HepG2 (cell line): ENCODE data around the gene AGGF1. TPM values are rescaled to one million over a fixed set of nuclear protein-coding genes. Genes with fewer than 3 reads are reported as not detected.
A peak's percentile ranks its signal among the peaks of the same experiment; 100 is the strongest.

Source experiments
- ARNT ChIP-seq: fragments of 450-650 bp; IDR thresholded peaks from 2 replicates; pipeline ENCODE4 v1.6.1; 2017
- HDAC1 ChIP-seq: sonication (generic); formaldehyde crosslinking; IDR thresholded peaks from 2 replicates; pipeline ENCODE4 v1.5.1; 2020; ENCODE audit warnings: mild to moderate bottlenecking, missing genetic modification reagents
- JUNB ChIP-seq: sonication (generic); formaldehyde crosslinking; IDR thresholded peaks from 2 replicates; pipeline ENCODE4 v1.8.0; 2022; ENCODE audit warnings: missing genetic modification reagents, mild to moderate bottlenecking, borderline replicate concordance
- KMT2B ChIP-seq: IDR thresholded peaks from 2 replicates; pipeline ENCODE4 v1.6.1; 2016; ENCODE audit warnings: missing genetic modification reagents, missing compliant biosample characterization
- POLR2A ChIP-seq, 2 experiments: IDR thresholded peaks; 2 replicates each; pipeline ENCODE4 v1.6.1; 2011; ENCODE audit warnings: low read depth in 2 of 2, low read length in 2 of 2, mild to moderate bottlenecking in 1 of 2, moderate library complexity in 1 of 2; ENCODE audit not compliant: insufficient read depth in 1 of 2
- POLR2AphosphoS5 ChIP-seq: IDR thresholded peaks from 2 replicates; pipeline ENCODE4 v1.6.1; 2012; ENCODE audit warnings: low read depth, low read length
- SETDB1 ChIP-seq: sonication (generic); formaldehyde crosslinking; IDR thresholded peaks from 2 replicates; pipeline ENCODE4 v1.5.1; 2020; ENCODE audit warnings: missing genetic modification reagents, mild to moderate bottlenecking, borderline replicate concordance
- ZFP37 ChIP-seq: sonication (generic); formaldehyde crosslinking; IDR thresholded peaks from 2 replicates; pipeline ENCODE4 v1.4.0; 2020; ENCODE audit warnings: missing genetic modification reagents, borderline replicate concordance
- ZNF234 ChIP-seq: sonication (generic); formaldehyde crosslinking; conservative IDR thresholded peaks from 2 replicates; pipeline ENCODE4 v1.5.1; 2020; ENCODE audit warnings: mild to moderate bottlenecking, missing genetic modification reagents
- ZNF292 ChIP-seq: sonication (generic); formaldehyde crosslinking; IDR thresholded peaks from 2 replicates; pipeline ENCODE4 v1.8.1; 2022; ENCODE audit warnings: mild to moderate bottlenecking, low read depth, missing genetic modification reagents, borderline replicate concordance
- ZNF335 ChIP-seq: sonication (generic); formaldehyde crosslinking; IDR thresholded peaks from 2 replicates; pipeline ENCODE4 v1.4.0; 2020; ENCODE audit warnings: missing genetic modification reagents
- ZNF383 ChIP-seq: sonication (generic); formaldehyde crosslinking; IDR thresholded peaks from 2 replicates; pipeline ENCODE4 v1.4.0; 2020; ENCODE audit warnings: missing genetic modification reagents, mild to moderate bottlenecking, borderline replicate concordance
- polyA plus RNA-seq, 8 experiments: library from polyadenylated mRNA; depleted of rRNA in 3 of 8; stranded (reverse) in 7 of 8; unstranded in 1 of 8; fragments of >200 nt; fragmentation: Illumina TruSeq in 4 of 8; extraction: Trizol in 4 of 8; gene quantifications; 2 replicates each; pipeline versions ENCODE4 v1.2.1 to v1.2.3, GENCODE V29; 2011 to 2016; ENCODE audit warnings: low read depth in 4 of 8, missing spikeins in 1 of 8, mixed read lengths in 1 of 8; ENCODE audit not compliant: insufficient read depth in 1 of 8
- total RNA-seq, 5 experiments: library from RNA; depleted of rRNA; stranded (reverse); fragments of >200 nt; fragmentation: Illumina TruSeq; extraction: Trizol; gene quantifications; 2 replicates each; pipeline ENCODE4 v1.2.3, GENCODE V29; 2016; ENCODE audit warnings: low read depth in 1 of 5
- TF ChIP-seq, protein P1 (sequence below): sonication (generic); formaldehyde crosslinking; conservative IDR thresholded peaks from 2 replicates; pipeline ENCODE4 v1.8.1; 2023; ENCODE audit warnings: missing genetic modification reagents
- TF ChIP-seq, protein P2 (sequence below): sonication (generic); formaldehyde crosslinking; IDR thresholded peaks from 2 replicates; pipeline ENCODE4 v1.5.0; 2020; ENCODE audit warnings: mild to moderate bottlenecking, missing genetic modification reagents, moderate library complexity
- TF ChIP-seq, protein P3 (sequence below): sonication (generic); formaldehyde crosslinking; IDR thresholded peaks from 2 replicates; pipeline ENCODE4 v1.5.1; 2020; ENCODE audit warnings: missing genetic modification reagents, mild to moderate bottlenecking, borderline replicate concordance
- TF ChIP-seq, protein P4 (sequence below): sonication (generic); formaldehyde crosslinking; IDR thresholded peaks from 2 replicates; pipeline ENCODE4 v1.4.0; 2020; ENCODE audit warnings: low read depth, mild to moderate bottlenecking, missing genetic modification reagents
- TF ChIP-seq, protein P5 (sequence below): fragments of 450-650 bp; IDR thresholded peaks from 2 replicates; pipeline ENCODE4 v1.6.1; 2016
- TF ChIP-seq, protein P6 (sequence below): sonication (generic); formaldehyde crosslinking; IDR thresholded peaks from 2 replicates; pipeline ENCODE4 v1.5.0; 2020; ENCODE audit warnings: missing genetic modification reagents, mild to moderate bottlenecking, borderline replicate concordance

Gene AGGF1
- total and polyA plus RNA-seq, 2 of the 13 experiments (the other 11 are each of a cell fraction or from before 2014, with no cell fraction given), result 12.9 to 15.5 TPM

DNA sequence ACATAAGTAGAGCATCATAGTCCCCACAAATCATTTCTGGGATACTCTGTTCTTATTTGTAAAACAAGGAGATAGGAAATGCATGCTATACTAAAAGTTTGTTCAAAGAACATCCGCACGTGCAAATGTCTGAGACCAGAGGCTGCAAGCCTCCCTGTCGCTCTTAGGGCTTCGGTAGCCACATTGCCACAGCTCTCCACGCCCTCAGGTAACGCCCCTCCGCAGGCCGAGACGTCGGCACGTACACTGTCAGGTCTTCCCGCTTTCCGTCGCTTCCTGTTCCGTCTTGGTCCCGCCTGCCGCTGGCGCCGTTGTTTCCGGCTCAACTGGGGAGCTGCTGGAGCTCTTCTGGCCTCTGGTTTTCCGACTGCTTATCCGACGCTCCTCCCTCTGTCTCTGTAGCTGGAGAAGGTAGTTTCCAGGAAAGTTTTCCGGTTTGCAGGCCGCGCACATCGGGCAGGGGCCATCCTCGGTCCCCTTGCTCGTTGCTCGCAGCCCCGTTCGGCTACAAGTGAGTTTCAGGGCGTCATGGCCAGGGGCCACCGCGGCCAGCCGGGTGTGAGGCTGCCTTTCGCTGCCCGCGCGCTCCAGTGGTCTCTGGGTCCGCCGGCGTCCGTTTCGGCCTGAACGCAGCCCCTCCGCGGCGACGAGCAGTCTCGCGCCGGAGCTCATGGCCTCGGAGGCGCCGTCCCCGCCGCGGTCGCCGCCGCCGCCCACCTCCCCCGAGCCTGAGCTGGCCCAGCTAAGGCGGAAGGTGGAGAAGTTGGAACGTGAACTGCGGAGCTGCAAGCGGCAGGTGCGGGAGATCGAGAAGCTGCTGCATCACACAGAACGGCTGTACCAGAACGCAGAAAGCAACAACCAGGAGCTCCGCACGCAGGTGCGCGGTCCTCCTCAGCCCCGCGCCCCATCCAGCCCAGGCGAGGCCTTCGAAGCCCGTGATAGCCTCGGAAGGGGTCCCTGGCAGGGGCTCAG, at the start of gene AGGF1 (continued):
- TF ChIP-seq, protein P1, sequence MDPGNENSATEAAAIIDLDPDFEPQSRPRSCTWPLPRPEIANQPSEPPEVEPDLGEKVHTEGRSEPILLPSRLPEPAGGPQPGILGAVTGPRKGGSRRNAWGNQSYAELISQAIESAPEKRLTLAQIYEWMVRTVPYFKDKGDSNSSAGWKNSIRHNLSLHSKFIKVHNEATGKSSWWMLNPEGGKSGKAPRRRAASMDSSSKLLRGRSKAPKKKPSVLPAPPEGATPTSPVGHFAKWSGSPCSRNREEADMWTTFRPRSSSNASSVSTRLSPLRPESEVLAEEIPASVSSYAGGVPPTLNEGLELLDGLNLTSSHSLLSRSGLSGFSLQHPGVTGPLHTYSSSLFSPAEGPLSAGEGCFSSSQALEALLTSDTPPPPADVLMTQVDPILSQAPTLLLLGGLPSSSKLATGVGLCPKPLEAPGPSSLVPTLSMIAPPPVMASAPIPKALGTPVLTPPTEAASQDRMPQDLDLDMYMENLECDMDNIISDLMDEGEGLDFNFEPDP, result no peak
- peak; percentile 80; the same call in 1 of the 2 replicates for TF ChIP-seq ZNF335 (CRISPR knock-in tag)
- no peak for TF ChIP-seq JUNB (CRISPR knock-in tag)
- peak; percentile 93 for TF ChIP-seq KMT2B
- TF ChIP-seq POLR2AphosphoS5, result peak; percentile 93
- TF ChIP-seq, protein P2, sequence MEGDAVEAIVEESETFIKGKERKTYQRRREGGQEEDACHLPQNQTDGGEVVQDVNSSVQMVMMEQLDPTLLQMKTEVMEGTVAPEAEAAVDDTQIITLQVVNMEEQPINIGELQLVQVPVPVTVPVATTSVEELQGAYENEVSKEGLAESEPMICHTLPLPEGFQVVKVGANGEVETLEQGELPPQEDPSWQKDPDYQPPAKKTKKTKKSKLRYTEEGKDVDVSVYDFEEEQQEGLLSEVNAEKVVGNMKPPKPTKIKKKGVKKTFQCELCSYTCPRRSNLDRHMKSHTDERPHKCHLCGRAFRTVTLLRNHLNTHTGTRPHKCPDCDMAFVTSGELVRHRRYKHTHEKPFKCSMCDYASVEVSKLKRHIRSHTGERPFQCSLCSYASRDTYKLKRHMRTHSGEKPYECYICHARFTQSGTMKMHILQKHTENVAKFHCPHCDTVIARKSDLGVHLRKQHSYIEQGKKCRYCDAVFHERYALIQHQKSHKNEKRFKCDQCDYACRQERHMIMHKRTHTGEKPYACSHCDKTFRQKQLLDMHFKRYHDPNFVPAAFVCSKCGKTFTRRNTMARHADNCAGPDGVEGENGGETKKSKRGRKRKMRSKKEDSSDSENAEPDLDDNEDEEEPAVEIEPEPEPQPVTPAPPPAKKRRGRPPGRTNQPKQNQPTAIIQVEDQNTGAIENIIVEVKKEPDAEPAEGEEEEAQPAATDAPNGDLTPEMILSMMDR (CRISPR knock-in tag), result peak; percentile 8; the same call in 1 of the 2 replicates
- peak; percentile 59; the same call in 1 of the 2 replicates for TF ChIP-seq SETDB1
- TF ChIP-seq, protein P3, sequence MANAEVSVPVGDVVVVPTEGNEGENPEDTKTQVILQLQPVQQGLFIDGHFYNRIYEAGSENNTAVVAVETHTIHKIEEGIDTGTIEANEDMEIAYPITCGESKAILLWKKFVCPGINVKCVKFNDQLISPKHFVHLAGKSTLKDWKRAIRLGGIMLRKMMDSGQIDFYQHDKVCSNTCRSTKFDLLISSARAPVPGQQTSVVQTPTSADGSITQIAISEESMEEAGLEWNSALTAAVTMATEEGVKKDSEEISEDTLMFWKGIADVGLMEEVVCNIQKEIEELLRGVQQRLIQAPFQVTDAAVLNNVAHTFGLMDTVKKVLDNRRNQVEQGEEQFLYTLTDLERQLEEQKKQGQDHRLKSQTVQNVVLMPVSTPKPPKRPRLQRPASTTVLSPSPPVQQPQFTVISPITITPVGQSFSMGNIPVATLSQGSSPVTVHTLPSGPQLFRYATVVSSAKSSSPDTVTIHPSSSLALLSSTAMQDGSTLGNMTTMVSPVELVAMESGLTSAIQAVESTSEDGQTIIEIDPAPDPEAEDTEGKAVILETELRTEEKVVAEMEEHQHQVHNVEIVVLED, result peak; percentile 99
- TF ChIP-seq, protein P4, sequence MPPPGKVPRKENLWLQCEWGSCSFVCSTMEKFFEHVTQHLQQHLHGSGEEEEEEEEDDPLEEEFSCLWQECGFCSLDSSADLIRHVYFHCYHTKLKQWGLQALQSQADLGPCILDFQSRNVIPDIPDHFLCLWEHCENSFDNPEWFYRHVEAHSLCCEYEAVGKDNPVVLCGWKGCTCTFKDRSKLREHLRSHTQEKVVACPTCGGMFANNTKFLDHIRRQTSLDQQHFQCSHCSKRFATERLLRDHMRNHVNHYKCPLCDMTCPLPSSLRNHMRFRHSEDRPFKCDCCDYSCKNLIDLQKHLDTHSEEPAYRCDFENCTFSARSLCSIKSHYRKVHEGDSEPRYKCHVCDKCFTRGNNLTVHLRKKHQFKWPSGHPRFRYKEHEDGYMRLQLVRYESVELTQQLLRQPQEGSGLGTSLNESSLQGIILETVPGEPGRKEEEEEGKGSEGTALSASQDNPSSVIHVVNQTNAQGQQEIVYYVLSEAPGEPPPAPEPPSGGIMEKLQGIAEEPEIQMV, result peak; percentile 78
- TF ChIP-seq, protein P5, sequence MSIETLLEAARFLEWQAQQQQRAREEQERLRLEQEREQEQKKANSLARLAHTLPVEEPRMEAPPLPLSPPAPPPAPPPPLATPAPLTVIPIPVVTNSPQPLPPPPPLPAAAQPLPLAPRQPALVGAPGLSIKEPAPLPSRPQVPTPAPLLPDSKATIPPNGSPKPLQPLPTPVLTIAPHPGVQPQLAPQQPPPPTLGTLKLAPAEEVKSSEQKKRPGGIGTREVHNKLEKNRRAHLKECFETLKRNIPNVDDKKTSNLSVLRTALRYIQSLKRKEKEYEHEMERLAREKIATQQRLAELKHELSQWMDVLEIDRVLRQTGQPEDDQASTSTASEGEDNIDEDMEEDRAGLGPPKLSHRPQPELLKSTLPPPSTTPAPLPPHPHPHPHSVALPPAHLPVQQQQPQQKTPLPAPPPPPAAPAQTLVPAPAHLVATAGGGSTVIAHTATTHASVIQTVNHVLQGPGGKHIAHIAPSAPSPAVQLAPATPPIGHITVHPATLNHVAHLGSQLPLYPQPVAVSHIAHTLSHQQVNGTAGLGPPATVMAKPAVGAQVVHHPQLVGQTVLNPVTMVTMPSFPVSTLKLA, result 0 out of 2 replicates have a peak, but pooled peaks have one; percentile 27
- TF ChIP-seq HDAC1 (CRISPR knock-in tag), result peak; percentile 84
- TF ChIP-seq ZFP37, result peak; percentile 88; the same call in 1 of the 2 replicates
- TF ChIP-seq ZNF234, result peak; percentile 96
- TF ChIP-seq POLR2A (IDR thresholded peaks at IDR 0.05; ENCODE audit: insufficient read depth in 1 of 2, low read depth in 2 of 2, low read length in 2 of 2), result peak; percentile 86 to 88
- peak; percentile 94; the same call in 1 of the 2 replicates for TF ChIP-seq ZNF383 (CRISPR knock-in tag)
- TF ChIP-seq ARNT, result no peak
- TF ChIP-seq ZNF292 (CRISPR knock-in tag), result 0 out of 2 replicates have a peak, but pooled peaks have one; percentile 56
- TF ChIP-seq, protein P6, sequence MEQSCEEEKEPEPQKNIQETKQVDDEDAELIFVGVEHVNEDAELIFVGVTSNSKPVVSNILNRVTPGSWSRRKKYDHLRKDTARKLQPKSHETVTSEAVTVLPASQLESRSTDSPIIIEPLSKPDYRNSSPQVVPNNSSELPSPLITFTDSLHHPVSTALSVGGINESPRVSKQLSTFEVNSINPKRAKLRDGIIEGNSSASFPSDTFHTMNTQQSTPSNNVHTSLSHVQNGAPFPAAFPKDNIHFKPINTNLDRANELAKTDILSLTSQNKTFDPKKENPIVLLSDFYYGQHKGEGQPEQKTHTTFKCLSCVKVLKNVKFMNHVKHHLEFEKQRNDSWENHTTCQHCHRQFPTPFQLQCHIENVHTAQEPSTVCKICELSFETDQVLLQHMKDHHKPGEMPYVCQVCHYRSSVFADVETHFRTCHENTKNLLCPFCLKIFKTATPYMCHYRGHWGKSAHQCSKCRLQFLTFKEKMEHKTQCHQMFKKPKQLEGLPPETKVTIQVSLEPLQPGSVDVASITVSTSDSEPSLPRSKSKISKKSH (CRISPR knock-in tag), result peak; percentile 92
